Hematopoietic multipotent progenitor cell treated with erythropoietin and hydrocortisone succinate and interleukin-3 and kit ligand, for 4 days (in vitro differentiated cells): ENCODE measurements around the gene OR14I1.

Experiments used
- DNase-seq: peaks from one replicate; pipeline ENCODE4 v3.0.0-alpha.2; 2015

OR14I1 gene

DNA sequence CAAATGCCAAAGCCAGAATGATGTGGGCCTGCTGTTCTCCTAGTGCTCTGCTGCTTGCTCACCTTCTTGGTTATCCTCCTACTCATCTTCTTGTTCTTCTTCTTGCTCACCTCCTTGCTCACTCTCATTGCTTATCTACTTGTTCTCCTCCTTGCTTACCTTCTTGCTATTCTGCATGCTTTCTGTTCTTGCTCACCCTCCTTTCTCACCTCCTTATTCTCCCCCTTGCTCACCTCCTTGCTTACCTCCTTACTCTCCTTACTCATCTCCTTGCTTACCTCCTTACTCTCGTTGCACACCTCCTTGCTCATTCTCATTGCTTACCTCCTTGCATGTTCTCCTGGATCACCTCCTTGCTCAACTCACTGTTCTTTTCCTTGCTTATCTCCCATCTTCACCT is at the start of gene OR14I1:
TSS of gene OR14I1 (minus strand) at position 53 of the 400 bp plus-strand sequence.
- DNase-seq = no peak

- DNase-seq = no peak
These were observed 49.1 kb upstream of the OR14I1 start for GRCh38 chr1:248751635-248752034.

- peak; percentile 56 for DNase-seq
These were observed 48.6 kb upstream of the OR14I1 start for GRCh38 chr1:248751142-248751541.

DNA sequence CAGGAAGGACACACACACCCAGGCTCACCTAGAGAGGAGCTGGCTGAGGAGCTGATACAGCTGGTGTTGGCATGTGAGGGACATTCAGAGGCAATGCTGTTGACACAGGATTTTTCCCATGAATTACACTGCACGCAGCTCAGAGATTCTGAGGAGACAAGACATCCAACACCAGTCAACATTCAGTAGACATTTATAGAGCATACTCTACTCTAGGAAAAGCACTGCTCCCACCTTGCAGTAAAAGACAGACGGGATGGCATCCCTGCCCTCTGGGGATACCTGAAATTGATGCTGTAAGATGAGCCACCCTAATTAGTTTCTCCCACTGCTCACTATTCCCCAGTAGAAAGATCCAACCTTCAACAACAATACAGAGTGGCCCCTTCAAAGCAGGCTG is 47.9 kb upstream of the OR14I1 start:
- no peak for DNase-seq

GRCh38 chr1:248748211-248748610 is 45.6 kb upstream of the OR14I1 start:
- no peak for DNase-seq

DNA sequence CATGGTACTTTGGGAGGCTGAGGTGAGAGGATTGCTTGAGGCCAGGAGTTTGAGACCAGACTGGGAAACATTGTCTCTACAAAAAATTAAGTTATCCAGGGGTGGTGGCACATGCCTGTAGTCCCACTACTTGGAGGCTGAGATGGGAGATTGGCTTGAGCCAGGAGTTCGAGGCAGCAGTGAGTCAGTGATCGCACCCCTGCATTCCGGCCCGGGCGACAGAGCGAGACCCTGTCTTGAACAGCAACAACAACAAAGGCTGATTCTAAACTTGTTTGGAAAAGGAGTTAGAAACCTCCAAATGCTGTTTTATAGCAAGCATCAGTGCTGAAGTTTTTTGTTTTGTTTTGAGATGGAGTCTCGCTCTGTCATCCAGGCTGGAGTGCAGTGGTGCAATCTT is 38.3 kb upstream of the OR14I1 start:
- DNase-seq = no peak

DNA sequence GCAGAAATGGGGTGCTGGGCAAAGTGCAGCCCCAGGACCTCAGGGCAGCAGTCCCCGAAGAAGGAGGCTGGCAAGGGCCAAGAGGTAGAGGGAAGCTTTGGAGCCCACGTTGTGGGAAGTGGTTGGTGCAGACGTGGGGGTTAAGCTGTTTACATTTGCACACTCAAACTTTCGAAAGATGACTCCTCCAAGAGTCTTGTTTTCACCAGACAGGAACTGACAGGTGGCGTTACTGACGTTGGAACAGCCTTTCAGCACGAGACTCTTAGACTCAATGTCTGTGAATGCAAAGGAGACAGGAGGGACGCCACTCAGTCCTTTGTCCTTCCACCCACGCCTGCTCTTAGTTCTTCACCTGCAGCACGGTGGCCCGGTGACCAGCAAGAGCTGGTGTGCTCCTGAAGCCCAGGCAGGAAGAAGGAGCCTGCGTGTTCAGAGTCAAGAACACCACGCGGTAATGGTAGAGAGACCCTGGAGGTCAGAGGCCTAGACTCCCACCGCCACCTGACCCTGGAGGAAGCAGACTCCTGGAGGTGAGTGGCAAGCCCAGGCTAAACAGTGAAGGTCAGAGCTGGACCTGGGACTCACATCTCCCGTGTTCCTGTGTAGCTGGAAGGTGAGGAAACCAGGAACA is 37.1 kb upstream of the OR14I1 start:
- DNase-seq = peak; percentile 16

DNA sequence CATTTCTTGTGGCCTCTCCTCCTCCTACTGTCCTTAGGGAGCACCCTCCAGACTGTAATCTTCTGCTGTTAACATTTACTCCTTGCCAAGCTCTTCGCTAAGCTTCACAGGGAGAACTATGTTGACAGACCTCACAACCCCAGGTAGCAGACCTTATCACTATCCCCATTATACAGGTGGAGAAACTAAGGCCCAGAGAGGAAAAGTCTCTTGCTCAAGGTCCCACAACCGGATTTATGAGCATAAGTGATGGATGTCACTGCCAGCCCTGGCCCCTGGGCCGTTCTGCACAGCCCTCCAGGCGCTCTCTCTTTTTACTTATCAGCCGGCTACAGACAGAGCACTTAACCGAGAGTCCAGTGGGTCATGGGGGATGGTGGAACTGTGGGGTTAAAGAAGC is 34.9 kb upstream of the OR14I1 start:
- DNase-seq = no peak

DNA sequence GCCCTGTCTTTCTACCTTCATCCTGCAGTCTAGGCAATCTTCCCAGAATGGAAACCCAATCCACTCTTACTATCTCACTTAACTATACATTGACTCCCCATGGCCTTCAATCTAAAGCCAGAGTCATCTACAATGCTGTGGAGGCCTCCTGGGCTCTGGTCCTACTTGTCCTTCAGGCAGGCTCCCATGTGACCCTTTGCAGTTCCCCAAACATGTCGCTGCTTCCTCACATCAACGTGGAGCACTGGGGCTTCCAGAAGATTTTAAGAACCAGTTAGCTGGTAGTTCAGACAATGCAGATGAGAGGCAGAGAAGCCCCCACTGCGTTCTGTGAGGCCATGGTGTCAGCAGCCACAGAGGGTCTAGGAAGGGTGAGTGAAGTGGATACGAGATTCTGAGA is 34.4 kb upstream of the OR14I1 start:
- no peak for DNase-seq

DNA sequence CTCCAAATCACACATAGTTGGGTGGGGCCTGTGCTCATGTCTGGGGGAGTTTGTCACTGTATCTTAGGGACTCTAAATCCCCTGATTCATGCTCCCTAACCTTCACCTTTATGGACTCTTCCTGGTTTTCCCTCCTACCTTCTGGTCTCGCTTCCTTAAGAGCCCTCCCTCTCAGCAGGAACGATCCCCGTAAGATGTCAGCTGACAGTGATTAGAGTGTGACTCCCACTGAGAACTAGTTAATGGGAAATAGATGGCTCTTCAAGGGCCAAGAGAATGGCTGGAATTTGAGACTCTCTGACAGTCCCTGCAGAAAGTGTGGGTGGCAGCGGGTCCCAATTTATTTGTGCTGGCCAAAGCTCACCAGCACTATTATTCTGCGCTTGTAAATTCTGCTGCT is 31.0 kb upstream of the OR14I1 start:
- DNase-seq = no peak

DNA sequence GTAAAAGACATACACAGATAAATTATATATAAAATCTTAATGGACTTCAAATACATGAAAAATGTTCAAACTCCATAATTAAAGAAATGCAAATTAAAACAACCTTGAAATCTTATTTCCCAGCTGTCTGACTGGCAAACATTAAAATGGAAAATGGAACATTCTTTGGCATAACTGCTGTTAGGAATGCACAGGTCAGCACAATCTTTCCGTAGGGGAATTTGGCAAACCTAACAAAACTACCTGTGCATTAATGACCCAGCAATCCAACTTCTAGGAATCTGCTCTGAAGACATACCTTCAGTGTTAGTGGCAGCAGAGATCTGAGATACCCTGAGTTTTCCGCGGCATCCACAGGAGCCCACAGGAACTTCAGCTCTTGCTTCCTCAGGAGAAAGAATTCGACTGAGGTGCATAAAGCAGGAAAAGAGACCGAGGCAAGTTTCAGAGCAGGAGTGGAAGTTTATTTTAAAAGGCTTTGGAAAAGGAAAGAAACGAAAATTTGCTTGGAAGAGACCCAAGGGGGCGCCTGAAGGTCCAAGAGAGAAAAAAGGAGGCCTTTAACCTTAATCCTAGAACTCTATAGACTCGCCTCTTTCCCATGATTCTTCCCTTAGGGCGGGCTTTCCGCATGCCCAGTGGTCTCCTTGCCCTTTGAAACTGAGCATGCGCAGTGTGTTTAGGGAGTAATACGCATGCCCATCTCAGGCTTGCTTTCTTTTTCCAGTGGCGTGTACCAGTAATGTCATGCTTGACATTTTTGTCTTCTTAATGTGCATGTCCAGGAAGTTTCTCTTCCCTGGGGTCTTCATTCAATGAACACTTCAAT is 28.2 kb upstream of the OR14I1 start:
- no peak for DNase-seq

DNA sequence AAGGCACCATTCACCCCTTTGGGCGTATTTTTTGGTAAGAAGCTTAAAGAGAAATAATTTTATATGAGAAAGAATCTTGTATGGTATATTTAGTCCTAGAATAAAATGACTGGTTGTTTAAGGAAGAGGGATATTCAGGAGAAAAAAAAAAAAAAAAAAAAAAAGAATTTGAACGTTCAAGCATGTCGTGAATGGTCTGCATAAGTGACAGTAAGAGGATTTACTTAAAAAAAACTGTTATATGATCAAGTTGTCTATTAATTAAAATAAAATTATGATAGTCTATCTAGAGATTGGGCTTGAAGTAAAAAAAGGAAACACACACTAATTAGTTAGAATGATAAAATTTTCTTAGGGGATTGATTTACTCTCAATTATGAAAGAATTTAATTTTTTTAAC is 11.7 kb upstream of the OR14I1 start:
- DNase-seq = no peak

GRCh38 chr1:248710305-248710900 is 7.8 kb upstream of the OR14I1 start:
- peak; percentile 48 for DNase-seq

DNA sequence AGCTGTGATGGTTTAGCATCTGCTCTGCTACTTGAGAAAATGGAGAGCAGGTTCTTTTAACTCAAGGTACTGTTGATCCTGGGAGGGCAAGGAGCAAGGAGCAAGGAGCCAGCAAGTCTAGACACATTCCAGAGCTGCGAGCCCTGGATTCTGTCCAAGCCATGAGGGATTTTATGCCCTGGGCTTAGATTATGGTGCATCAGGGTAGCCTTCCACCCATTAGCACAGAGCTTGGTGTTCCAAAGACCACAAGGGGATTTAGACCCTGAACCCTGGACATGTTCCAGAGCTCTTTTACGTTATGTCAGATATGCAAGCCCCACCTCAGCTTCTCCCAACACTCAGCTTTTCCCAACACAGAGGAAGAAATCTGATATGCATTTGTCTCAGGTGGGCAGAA is 2.0 kb upstream of the OR14I1 start:
- DNase-seq = no peak

DNA sequence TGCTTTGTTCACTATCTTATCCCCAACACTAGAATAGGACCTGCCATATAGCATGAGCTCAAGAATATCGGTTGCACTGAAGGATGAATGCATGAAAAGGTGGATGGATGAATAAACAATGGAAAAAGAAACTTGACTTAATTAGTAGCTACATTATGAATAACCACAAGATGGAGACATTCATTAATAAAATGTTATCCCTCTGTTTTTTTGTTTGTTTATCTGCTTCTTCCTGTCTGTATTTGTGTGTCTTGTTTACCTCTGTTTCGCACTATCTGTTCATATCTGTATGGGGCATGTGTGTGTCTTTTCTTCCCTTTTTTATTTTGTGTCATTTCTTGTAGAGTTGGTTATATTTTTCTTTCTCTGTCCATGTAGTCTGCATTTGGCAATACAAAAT is 1.1 kb upstream of the OR14I1 start:
- peak; percentile 23 for DNase-seq

- DNase-seq = no peak
These were observed 3.5 kb downstream of the OR14I1 start for GRCh38 chr1:248699099-248699498.

GRCh38 chr1:248697907-248698306 is 4.7 kb downstream of the OR14I1 start:
- no peak for DNase-seq

DNA sequence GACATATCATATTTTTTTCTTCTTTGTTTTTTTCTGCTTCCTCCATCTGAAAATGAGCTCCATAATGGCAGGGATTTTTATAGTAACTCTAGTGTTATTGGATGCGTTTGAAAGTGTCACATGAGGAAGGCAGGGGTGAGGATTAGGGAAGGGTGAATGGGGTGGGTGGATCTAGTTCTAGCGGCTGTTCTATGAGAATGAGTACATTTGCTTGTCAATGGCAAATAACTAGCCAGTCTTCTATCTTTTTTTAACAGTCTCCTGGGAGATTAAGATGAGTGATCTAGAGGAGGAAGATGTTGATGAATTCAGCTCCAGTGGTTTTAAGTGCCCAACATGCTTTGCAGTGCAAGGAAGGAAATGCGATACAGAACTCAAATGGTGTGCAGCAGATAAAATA is 5.8 kb downstream of the OR14I1 start:
- DNase-seq = no peak

DNA sequence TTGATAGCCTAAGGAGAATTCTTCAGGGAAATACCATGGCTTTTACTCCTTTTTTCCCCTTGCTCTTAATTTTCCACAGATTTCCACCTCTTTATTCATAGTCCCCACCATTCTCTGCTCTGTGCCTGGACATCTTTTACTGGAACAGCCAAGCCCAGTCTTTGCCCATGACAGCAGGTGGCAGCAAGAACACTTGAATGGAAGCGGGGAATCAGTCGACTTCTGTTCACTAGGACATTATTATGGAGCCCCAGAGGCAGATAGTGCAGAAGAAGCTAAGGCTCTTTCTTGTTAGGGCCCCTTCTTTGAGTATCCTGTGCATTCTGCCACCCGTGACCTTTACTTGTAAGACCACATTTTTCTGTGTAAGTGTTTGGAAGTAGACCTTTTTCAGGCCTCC is 6.3 kb downstream of the OR14I1 start:
- peak; percentile 73 for DNase-seq

- DNase-seq = no peak
These were observed 7.0 kb downstream of the OR14I1 start for GRCh38 chr1:248695451-248696132.

GRCh38 chr1:248691567-248692155 is 10.9 kb downstream of the OR14I1 start:
- no peak for DNase-seq

- DNase-seq = no peak
These were observed 13.9 kb downstream of the OR14I1 start for GRCh38 chr1:248688527-248689298.
